Calu3 (cell line): ENCODE results near the gene KIF21A. TPM values are rescaled to one million over a fixed set of nuclear protein-coding genes. Genes with fewer than 3 reads are reported as not detected.

Source experiments
- BruUV-seq: library from RNA; stranded (reverse); fragments of 400-500 nt; replicated peaks from 2 replicates; lab custom pipeline; 2021; lab: Mats Ljungman, UMichigan
- CTCF ChIA-PET: fragments of 300-600 bp; sonication (Branson Sonifier 250); formaldehyde crosslinking; loops from one replicate; lab custom pipeline; 2022; ENCODE audit warnings: antibody characterized with exemption; lab: Charles Lee
- DNase-seq: peaks from one replicate; pipeline ENCODE4 v3.0.0; 2022
- H3K27ac Mint-ChIP-seq: one replicate; pipeline ENCODE4 v1.8.0; 2022; ENCODE audit warnings: mixed read lengths; ENCODE audit not compliant: unreplicated experiment
- H3K27me3 Mint-ChIP-seq: one replicate; pipeline ENCODE4 v1.8.0; 2022; ENCODE audit warnings: mixed read lengths; ENCODE audit not compliant: unreplicated experiment
- H3K36me3 Mint-ChIP-seq: one replicate; pipeline ENCODE4 v1.8.0; 2022; ENCODE audit warnings: mild to moderate bottlenecking, moderate library complexity, mixed read lengths; ENCODE audit not compliant: insufficient read depth, unreplicated experiment
- H3K4me1 Mint-ChIP-seq: one replicate; pipeline ENCODE4 v1.8.0; 2022; ENCODE audit warnings: mild to moderate bottlenecking, low read depth, mixed read lengths; ENCODE audit not compliant: unreplicated experiment
- H3K4me3 Mint-ChIP-seq: one replicate; pipeline ENCODE4 v1.8.0; 2022; ENCODE audit warnings: mild to moderate bottlenecking, low read depth, moderate library complexity, mixed read lengths; ENCODE audit not compliant: unreplicated experiment
- H3K9me3 Mint-ChIP-seq: one replicate; pipeline ENCODE4 v1.8.0; 2022; ENCODE audit warnings: low read depth, mixed read lengths; ENCODE audit not compliant: unreplicated experiment
- CTCF ChIP-seq: fragments of 200-600 bp; IDR thresholded peaks from one replicate; pipeline ENCODE4 v1.8.0; 2022; ENCODE audit warnings: antibody characterized with exemption; ENCODE audit not compliant: unreplicated experiment
- intact Hi-C: fragments of 100-400 bp; cut with micrococcal nuclease; formaldehyde crosslinking; loops from one replicate; pipeline ENCODE4 v1.10.0; 2022; ENCODE audit not compliant: unreplicated experiment
- total RNA-seq: library from RNA; stranded (reverse); gene quantifications from 2 replicates; pipeline ENCODE4 v1.2.3, GENCODE V29; 2022

Gene KIF21A
- total RNA-seq, 1 experiment from 2014 or later = 28.7 TPM

- no peaks in the 10 kb centered on the region for H3K9me3 Mint-ChIP-seq
- intact Hi-C loops = no loop called here
- no peak for TF ChIP-seq CTCF
- no peak for DNase-seq
- H3K4me1 Mint-ChIP-seq = no peaks in the 10 kb centered on the region
- BruUV-seq = no TSS peak
- CTCF ChIA-PET = no interaction called here
- no peaks in the 10 kb centered on the region for H3K36me3 Mint-ChIP-seq
- H3K4me3 Mint-ChIP-seq = no peak overlapping the region
- H3K27me3 Mint-ChIP-seq = no peaks in the 10 kb centered on the region
- no peak overlapping the region for H3K27ac Mint-ChIP-seq
Observed at GRCh38 chr12:39380090-39380489, 62.8 kb downstream of the KIF21A start.

DNA sequence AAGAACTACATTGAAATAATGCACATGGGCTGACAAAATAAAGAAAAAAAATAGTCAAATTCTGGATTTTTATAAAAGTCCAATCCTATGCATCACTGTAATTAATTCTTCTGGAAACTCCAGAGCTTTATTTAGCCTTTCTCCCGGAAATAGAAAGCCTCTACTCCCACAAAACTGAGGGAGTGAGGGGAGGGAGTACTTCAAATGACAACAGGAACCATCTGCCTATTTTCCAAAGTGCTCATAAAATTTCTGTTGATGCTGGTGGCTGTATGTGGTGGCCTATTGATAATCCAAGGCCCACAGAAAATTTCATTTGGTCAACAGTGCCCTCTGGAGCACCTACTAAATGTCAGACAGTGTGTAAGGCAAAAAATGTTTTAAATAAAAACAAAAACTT, 64.6 kb downstream of the KIF21A start:
- H3K4me1 Mint-ChIP-seq = peaks cover 2% of the 10 kb centered on the region
- no peak for DNase-seq
- no peaks in the 10 kb centered on the region for H3K27me3 Mint-ChIP-seq
- CTCF ChIA-PET = interaction anchor here (1.1 kb wide), 1 partner anchor 26 kb away, joined by 3 read pairs; no protein-coding TSS in a partner anchor
- H3K36me3 Mint-ChIP-seq = no peaks in the 10 kb centered on the region
- no TSS peak for BruUV-seq
- no peaks in the 10 kb centered on the region for H3K9me3 Mint-ChIP-seq
- intact Hi-C loops = no loop called here
- no peak for TF ChIP-seq CTCF
- H3K4me3 Mint-ChIP-seq = no peak overlapping the region
- no peak overlapping the region for H3K27ac Mint-ChIP-seq

DNA sequence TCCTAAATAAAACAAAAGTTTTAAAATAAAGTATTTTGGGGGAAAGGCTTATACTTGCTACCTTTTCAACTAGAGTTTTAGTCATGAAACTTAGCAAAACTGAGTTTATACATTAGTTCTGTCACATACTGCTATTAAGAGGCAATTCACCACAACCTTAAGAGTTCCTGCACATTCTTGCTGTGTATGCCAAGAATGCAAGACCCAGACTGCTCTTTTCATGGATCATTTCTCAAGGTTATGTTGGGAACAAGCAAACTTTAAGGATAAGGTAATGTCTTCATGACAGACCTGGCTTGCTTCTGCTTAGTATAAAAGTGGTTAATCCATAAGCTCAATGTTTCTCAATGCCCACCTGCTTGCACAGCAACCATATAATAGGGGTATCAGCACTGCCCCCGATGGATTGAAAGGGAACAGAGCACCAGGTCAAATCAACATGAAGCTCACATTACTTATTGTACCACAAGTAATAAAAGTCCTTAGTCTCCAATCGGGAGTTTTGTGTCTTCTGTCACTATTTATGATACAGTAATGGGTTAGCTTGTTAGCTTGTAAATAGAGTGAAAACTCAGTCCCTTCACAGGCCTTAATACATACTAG, 67.6 kb downstream of the KIF21A start:
- no peaks in the 10 kb centered on the region for H3K36me3 Mint-ChIP-seq
- H3K27ac Mint-ChIP-seq = no peak overlapping the region
- H3K9me3 Mint-ChIP-seq = no peaks in the 10 kb centered on the region
- no peak overlapping the region for H3K4me3 Mint-ChIP-seq
- H3K4me1 Mint-ChIP-seq = peaks cover 17% of the 10 kb centered on the region
- no peak for DNase-seq
- intact Hi-C loops = no loop called here
- BruUV-seq = no TSS peak
- H3K27me3 Mint-ChIP-seq = no peaks in the 10 kb centered on the region
- CTCF ChIA-PET = no interaction called here
- no peak for TF ChIP-seq CTCF

- DNase-seq = no peak
- Mint-ChIP-seq H3K36me3 (no peaks in the 10 kb centered on the region), H3K9me3 (no peaks in the 10 kb centered on the region), H3K27me3 (no peaks in the 10 kb centered on the region), H3K27ac (no peak overlapping the region), H3K4me1 (peaks cover 23% of the 10 kb centered on the region), H3K4me3 (no peak overlapping the region)
- intact Hi-C loops = no loop called here
- TF ChIP-seq CTCF = no peak
- CTCF ChIA-PET = no interaction called here
- no TSS peak for BruUV-seq
Observed at GRCh38 chr12:39372929-39373328, 70.0 kb downstream of the KIF21A start.
